ENCODE measurements around the gene MDM4. TPM values are rescaled to one million over a fixed set of nuclear protein-coding genes. Genes with fewer than 3 reads are reported as not detected.

Gene MDM4
- total RNA-seq, 1 donor from 2014 or later, result 90.1 TPM

- Histone ChIP-seq H3K27ac (no peak overlapping the region), H3K27me3 (no peaks in the 10 kb centered on the region), H3K36me3 (peaks cover 3 to 92% of the 10 kb centered on the region in 2 donors), H3K9me3 (no peaks in the 10 kb centered on the region), H3K4me3 (no peak overlapping the region), H3K4me1 (peaks cover 10% of the 10 kb centered on the region)
- DNase-seq (ENCODE audit: extremely low spot score in 2 of 2), result no peak
- TF ChIP-seq CTCF (IDR thresholded peaks at IDR 0.05), result no peak
- no peak for TF ChIP-seq POLR2AphosphoS5 (IDR thresholded peaks at IDR 0.05; ENCODE audit: insufficient read depth in 1 of 2, low read depth in 1 of 2)
- TF ChIP-seq POLR2A (IDR thresholded peaks at IDR 0.05), result no peak
- intact Hi-C loops (cut with DNase I), result no loop called here
Observed at GRCh38 chr1:204544321-204544720, 28.1 kb downstream of the MDM4 start.

GRCh38 chr1:204545202-204545601, 29.0 kb downstream of the MDM4 start:
- TF ChIP-seq POLR2AphosphoS5 (IDR thresholded peaks at IDR 0.05; ENCODE audit: insufficient read depth in 1 of 2, low read depth in 1 of 2), result no peak
- no peak for TF ChIP-seq POLR2A (IDR thresholded peaks at IDR 0.05)
- no peak for TF ChIP-seq CTCF (IDR thresholded peaks at IDR 0.05)
- Histone ChIP-seq H3K27ac (no peak overlapping the region), H3K4me3 (no peak overlapping the region), H3K4me1 (peaks cover 10% of the 10 kb centered on the region), H3K27me3 (no peaks in the 10 kb centered on the region), H3K9me3 (no peaks in the 10 kb centered on the region), H3K36me3 (peaks cover 3 to 92% of the 10 kb centered on the region in 2 donors)
- intact Hi-C loops (cut with DNase I), result no loop called here
- no peak for DNase-seq (ENCODE audit: extremely low spot score in 2 of 2)

GRCh38 chr1:204545881-204546280, 29.7 kb downstream of the MDM4 start:
- Histone ChIP-seq H3K27ac (no peak overlapping the region), H3K36me3 (peaks cover 3 to 92% of the 10 kb centered on the region in 2 donors)

GRCh38 chr1:204548265-204548664, 32.1 kb downstream of the MDM4 start:
- H3K36me3 ChIP-seq, result peaks cover 3 to 76% of the 10 kb centered on the region in 2 donors

More at GRCh38 chr1:204545881-204546280, 29.7 kb downstream of the MDM4 start:
- Histone ChIP-seq H3K9me3 (no peaks in the 10 kb centered on the region), H3K4me3 (no peak overlapping the region), H3K4me1 (peaks cover 10% of the 10 kb centered on the region), H3K27me3 (no peaks in the 10 kb centered on the region)
- intact Hi-C loops (cut with DNase I), result no loop called here
- DNase-seq (ENCODE audit: extremely low spot score in 2 of 2), result no peak
- no peak for TF ChIP-seq POLR2AphosphoS5 (IDR thresholded peaks at IDR 0.05; ENCODE audit: insufficient read depth in 1 of 2, low read depth in 1 of 2)
- TF ChIP-seq POLR2A (IDR thresholded peaks at IDR 0.05), result no peak
- no peak for TF ChIP-seq CTCF (IDR thresholded peaks at IDR 0.05)

More at GRCh38 chr1:204548265-204548664, 32.1 kb downstream of the MDM4 start:
- Histone ChIP-seq H3K4me3 (no peak overlapping the region), H3K27me3 (no peaks in the 10 kb centered on the region), H3K27ac (no peak overlapping the region), H3K4me1 (peaks cover 10% of the 10 kb centered on the region), H3K9me3 (no peaks in the 10 kb centered on the region)
- intact Hi-C loops (cut with DNase I), result no loop called here
- no peak for DNase-seq (ENCODE audit: extremely low spot score in 2 of 2)
- TF ChIP-seq POLR2AphosphoS5 (IDR thresholded peaks at IDR 0.05; ENCODE audit: insufficient read depth in 1 of 2, low read depth in 1 of 2), result no peak
- no peak for TF ChIP-seq CTCF (IDR thresholded peaks at IDR 0.05)
- TF ChIP-seq POLR2A (IDR thresholded peaks at IDR 0.05), result no peak

Data from vagina (tissue), 2 donors.